Activated CD4-positive, alpha-beta T cell treated with anti-CD3 and anti-CD28 coated beads, Interleukin-2, amount 50 U/mL, for 48 hours (primary cell): Measurements from ENCODE around the gene GNS.
"Not testable (repeated sequence)": the region's sequence is repeated elsewhere in the genome, so short reads cannot be mapped to it uniquely, and the experiment has no call there.

ENCODE experiments used
- DNase-seq, 2 experiments: peaks; one replicate each; pipeline ENCODE4 v3.0.0-alpha.2; 2020

Gene GNS

DNA sequence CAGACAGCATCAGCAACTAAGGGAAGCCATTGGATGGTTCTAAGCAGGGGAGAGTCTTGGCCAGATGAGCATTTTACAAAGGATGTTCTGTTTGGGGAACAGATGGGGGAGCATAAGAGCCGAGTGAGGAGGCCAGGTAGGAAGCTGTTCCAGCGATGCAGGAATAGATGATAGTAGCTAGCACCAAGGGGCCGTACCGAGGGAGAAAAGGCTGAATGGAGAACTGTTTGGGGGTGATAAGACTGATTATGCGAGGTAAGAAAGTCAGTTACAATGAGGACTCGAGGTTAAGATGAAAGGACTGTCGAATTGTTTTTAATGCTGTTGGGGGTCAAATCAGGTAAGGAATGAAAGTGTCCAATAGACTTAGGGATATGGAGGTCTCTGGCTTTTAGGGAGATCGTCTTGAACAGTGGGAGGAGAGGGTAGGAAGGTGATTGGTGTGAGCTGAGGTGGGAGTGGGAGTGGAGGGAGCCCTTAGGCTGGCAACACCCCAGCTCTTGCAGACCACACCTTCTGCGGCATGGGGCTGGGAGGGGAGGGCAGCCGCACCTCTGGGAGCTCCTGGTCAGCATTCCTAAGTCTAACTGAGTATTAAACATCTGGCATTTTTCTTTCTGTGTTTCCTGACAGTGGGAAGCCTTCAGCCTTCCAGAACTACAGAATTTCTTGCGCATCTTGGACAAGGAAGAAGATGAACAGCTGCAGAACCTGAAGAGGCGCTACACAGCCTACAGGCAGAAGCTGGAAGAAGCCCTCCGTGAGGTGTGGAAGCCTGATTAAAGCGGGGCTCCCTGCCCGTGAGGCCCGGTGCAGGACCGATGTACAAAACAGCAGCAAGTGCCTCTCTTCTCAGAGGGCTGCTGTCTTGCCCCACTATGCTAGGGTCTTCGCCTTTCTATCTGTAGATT is 64.8 kb downstream of the GNS start:
- no peak for DNase-seq

DNA sequence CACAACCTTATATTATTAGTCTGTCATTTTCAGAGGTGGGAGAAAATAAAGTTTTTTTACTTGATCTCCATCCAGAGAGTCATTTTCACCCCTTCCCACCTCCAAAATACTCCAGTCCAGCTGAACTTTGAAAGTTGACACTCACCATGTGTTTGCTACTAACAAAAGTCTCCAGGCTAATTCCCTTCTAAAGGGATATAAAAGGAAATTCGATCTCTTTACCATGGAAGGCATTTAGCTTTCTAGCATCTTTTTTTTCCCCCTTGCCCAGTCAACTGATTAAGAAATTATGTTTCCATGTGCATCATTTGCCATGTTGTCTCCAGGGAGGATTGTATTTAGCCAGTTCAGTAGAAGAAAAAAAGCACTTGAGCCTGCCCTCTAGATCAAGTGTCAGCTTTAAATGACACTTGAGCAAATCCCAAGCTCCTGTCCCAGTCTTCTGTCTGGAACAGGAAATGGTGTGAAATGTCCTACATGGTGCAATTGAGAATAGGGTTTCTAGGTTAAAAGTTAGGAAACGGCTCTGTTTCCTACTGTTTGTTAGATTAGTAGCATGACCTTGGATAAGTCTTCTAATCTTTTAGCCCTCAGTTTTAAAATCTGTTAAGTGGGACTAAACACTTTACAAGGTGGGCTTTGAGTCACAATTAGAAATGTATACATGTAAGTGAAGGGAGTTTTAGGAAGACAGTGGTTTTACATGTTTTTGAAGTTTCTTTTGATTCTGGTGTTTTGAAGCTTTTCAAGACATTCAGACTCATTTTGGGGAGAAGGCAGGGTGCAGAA is 67.2 kb downstream of the GNS start:
- no peak for DNase-seq

DNA sequence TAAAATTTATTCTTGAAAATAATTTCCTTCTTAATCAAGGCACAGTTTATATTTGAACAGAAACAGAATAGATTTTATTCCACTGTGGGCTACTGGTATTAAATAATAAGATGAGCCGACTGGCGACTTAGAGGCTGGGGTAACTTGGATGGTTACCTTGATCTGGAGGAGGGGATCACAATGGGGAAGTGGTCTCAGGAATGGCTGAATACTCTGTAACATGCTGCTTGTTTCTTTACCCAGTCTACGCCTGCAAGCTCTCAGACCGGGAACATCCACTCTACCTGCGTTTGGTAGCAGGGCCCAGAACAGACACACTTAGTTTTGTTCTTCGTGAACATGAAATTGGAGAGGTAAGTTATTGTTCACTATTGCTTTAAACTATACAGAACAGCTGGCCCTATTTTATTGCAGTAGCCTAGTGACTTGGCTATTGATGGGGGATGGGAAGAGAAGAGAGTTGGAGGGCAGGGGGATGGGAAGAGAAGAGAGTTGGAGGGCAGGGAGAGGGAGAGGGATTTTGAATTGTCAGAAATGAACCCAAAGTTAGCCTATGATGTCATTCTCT is 67.9 kb downstream of the GNS start:
- DNase-seq = no peak

DNA sequence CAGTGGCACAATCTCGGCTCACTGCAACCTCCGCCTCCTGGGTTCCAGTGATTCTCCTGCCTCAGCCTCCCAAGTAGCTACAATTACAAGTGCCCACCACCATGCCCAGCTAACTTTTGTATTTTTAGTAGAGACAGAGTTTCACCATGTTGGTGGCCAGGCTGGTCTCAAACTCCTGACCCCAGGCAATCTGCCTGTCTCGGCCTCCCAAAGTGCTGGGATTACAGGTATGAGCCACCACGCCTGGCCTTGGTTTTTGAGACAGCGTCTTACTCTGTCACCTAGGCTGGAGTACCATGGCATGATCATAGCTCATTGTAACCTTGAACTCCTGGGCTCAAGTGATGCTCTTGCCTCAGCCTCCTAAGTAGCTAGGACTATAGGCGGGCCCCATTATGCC is 69.0 kb downstream of the GNS start:
- not testable (repeated sequence) for DNase-seq

DNA sequence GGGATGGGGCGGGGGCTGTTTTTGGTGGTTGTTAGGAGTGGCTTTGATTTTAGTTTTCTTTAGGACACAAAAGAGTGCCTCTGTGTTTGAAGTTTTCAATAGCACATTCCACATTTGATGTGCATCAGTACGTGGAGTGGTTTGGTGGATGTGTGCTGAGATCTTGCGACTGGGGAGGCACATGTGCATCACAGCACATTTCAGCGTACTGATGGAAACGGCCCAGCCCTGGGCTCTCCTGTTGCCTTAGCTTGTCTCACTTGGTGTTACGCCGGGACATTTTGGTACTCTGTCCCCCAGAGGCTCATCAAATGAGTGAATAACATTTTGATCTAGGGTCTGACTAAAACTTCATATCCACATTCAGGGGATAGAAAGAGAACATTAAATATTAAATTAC is 70.5 kb downstream of the GNS start:
- no peak for DNase-seq

DNA sequence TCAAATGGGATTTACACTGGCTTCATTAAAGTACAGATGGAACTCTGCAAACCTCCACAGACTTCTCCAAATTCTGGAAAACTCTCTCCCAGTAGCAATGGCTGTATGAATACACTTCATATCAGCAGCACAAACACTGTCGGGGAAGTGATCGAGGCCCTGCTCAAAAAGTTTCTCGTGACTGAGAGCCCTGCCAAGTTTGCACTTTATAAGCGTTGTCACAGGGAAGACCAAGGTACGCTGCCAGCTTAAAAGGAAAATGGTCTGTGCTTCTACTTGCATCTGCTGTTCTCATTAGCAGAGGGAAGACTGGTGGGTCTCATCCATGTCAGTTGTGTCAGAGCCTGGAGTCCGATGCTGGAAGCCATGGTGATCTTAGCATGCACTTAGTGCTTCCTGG is 71.0 kb downstream of the GNS start:
- no peak for DNase-seq

DNA sequence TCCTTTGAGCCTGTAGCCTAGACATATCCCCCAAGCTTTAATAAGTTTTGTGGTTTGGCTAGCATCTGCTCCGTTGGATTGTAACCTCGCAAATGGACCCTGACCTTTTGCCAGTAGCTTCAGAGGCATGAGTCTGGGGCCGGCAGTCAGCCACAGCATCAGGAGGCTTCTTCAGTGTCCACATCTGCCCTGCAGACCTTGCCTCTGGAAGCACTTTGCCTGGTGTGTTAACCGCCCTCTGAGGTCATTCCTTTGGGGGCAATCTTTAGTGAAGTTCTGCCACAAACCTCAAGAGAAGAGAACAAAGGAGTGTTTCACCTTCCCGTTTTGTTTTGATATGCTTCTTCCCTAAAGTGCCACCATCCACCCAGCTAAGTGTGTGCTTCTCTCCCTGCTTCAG is 71.4 kb downstream of the GNS start:
- no peak for DNase-seq

DNA sequence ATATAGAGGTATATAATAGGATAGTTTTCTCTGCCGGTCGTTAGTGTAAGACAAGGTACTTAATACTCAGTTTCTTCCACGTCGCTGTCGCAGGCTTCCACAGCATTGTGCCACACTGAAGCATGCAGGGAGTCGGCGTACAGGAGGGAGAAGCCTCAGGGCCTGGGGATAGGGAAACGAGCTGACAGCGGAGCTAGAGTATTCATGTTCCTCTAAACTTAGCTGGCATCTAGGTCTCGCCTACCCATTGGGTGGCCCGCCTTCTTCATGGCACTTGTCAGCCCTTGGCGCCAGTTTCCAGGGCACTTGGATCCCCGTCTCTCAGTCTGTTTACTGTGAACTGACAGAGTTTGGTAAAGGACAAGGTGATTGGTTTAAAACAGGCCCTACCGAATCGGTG is 73.6 kb downstream of the GNS start:
- no peak for DNase-seq

DNA sequence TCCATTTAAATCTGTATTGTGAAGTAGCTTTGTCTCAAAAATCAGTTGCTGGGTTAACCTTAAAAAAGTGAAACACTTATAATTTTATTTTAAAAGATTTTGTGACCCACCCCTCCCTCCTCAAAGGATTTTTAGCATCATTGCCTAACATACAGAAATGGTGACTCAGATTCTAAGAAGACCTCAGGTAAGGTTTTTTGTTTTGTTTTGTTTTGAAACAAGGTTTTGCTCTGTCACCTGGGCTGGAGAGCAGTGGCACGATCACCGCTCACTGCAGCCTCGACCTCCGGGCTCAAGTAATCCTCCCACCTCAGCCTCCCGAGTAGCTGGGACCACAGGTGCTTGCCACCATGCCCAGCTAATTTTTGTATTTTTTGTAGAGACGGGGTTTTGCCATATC is 74.2 kb downstream of the GNS start:
- DNase-seq = no peak

DNA sequence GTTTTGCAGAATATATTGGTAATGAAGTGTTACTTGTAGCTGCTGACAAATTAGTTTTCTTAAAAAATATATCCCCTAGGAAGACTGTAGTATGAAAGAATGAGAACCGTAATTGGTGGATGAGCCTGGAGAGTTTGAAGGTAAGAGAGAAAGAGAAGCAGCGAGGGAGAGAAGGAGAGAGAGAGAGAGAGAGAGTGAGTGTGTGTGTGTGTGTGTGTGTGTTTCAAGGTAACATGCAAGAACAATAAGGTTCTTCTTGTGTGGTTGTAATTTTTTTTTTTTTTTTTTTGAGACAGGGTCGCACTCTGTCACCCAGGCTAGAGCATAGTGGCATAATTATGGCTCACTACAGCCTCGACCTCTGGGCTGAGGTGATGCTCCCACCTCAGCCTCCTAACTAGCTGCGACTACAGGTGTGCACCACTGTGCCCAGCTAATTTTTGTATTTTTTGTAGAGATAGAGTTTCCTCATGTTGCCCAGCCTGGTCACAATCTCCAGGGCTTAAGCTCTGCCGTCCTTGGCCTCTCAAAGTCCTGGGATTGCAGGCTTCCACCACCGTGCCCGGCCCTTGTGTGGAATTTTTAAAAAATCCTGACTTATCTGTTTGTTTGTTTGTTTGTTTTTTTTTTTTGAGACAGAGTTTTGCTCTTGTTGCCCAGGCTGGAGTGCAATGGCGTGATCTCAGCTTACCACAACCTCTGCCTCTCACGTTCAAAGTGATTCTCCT is 75.2 kb downstream of the GNS start:
- DNase-seq = no peak

DNA sequence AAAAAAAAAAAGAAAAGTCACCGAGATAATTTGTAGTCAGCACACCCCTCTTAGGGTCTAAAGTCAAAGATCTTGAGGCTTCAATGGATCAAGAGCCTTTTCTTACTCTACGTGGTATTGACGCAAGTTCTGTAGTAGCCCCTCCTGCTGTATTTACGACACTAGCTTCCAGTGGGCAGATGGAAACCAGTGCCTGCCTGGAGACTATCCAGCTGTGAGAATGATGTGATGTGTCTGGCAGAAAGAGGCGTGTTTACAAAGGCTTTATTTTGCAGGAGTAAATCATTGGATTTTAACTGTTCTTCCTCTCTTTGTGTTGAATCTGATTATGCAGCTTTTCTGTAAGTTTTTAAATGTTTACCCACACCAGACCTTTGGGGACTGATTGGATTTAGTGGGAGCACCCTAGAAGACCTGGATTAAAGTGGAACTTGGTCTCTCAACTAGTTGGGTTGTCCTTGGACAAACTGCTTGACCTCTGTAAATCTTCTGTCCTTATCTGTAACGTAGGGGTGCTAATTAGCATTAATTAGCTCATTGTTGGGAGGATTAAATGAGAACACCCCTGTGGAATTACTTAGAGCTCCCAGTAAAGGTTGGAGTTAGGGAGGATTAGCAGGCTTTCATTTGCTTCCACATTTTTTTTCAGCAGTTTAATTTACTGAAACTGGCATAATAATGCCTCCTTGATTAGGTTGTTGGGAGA is 76.5 kb downstream of the GNS start:
- no peak for DNase-seq

DNA sequence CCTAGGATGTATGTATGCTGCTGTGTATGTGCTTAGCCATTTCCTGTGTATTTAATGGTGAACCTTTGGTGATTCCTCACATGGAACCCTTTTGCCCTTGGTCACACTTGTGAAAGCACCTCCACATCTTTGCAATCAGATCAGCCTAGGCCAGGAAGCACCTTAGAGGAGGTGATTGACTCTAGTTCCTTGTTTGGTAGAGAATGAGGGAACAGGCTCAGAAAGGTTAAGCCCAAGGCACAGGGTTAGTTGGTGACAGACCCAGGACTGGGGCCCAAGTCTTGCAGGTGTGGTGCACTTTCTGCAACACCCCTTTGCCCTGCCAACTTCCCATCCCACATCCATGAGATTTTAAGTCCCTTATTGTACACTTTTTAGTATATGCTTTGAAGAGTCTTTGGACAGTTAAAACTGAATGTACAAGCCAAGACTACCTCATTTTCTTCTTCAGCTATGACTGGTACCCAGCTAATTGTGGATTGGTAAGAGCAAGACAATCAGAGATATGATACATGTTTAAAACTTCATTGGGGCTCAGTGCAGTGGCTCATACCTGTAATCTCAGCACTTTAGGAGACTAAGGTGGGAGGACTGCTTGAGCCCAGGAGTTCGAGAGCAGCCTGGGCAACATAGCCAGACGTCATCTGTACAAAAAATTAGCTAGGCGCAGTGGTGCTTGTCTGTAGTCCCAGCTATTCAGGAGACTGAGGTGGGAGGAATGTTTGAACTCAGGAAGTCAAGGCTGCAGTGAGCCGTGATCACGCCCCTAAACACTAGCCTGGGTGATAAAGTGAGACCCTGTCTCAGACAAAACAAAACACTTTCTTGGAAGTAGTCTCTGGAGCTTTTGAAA is 77.8 kb downstream of the GNS start:
- no peak for DNase-seq

DNA sequence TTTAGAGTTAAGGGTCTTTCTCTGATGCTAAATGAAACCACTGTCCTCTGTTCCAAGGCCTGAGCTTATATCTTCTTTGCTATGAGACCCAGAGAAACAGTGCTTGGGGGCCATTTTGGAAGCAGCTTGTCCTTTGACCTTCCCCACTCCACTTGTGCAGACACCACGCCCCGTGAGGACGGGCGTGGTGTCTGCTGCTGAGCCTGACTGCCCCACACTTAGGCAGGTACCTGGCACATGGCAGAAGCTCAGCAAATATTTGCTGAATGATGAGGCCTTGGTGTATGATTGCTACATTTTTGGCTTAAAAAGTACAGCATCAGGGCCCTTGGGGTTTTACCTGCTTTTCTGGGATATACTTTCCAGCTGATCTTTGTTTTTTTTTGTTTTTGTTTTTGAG is 79.0 kb downstream of the GNS start:
- no peak for DNase-seq

DNA sequence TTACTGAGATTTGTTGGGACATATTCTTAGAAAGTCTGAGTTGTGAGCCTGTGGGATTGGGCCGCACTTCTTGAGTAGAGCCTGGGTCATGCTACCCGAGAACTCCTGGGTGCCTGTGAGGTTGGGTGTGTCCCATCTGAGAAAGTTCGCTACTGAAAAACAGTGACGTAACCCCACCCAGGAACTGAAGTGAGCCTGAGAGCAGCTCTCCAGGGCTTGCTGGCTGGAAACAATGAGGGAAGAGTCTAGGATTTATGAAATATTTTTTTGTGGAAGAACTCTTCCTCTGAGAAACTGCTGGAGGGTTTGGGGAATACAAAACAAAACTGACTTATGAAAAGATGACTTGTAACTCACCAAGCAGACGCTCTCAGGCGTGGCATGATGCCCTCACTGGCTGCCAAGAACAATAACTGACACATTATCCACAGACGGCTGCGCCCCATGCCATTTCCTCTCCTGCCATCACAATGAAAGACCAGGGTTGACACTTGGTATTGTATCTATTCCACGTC is 79.7 kb downstream of the GNS start:
- peak; percentile 52 to 66 for DNase-seq

DNA sequence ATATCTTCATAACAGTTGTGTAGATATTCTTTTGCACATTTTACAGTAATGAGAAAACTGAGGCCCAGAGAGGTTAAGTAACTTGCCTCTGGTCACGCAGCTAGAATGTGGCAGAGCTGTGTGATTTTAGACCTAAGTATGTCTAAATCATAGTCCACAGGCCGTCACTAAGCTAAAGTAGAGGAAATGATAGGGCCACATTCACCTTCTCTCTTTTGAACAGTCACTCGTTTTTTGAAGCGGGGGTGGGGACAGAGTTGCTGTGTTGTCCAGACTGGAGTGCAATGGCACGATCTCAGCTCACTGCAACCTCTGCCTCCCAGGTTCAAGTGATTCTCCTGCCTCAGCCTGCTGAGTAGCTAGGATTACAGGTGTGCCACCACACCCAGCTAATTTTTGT is 80.4 kb downstream of the GNS start:
- no peak for DNase-seq

DNA sequence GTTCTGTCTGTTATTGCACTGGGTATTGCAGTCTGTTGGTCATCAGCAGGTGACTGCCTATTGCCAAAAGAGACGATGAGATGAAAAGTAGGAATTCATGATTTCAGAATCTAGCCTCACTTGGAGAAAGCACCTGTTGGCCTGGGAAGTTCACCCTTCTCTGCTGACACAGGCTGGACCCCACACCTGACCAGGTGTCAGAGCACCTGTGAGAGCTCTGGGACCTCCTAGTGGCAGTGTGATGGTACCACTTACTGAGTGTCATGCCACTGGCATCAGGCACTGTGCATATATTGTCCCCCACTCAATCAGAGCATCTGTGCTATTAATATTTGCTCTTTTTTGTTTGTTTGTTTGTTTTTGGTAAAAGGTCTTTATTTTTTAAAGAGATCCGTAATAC is 81.0 kb downstream of the GNS start:
- DNase-seq = no peak

DNA sequence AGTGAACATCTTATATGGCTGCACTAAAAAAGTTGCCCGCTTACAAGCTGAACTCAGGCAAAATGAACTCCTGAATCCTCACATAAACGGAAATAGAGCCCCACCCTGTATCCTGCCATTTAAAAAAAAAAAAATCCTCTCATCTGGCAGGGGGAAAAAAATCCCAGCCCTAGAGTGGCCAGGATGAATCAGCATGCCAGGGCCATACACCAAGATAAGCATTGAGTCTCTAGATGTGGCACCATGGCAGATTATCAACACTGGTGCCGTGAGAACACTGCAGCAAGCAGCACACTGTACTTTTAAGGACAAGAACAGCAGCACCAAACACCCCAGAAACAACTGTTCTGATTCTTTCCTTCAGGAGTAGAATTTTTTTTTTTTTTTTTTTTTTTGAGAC is 83.4 kb downstream of the GNS start:
- no peak for DNase-seq

DNA sequence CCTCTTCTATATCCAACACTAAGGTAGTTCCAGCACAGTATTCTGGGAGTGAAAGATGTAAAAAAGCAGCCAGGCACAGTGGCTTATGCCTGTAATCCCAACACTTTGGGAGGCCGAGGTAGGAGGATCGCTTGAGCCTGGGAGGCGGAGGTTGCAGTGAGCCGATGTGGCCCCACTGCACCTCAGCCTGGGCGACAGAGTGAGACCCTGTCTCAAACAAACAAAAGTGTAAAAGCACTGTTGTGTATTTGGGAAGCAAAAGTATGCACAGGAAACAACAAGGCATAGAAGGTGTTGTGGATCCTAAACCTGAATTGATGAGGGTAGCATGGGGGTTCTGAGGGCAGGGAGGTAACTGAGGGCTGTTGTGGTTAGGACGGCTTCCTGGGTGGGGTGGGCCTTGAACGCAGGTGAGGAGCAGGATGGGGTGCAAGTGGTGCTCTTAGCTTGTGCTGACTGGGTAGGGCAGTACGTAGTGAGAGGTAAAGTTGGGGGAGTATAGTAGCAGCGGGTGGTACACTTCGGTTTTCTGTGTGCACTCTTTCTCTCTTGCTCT is 84.8 kb downstream of the GNS start:
- no peak for DNase-seq

DNA sequence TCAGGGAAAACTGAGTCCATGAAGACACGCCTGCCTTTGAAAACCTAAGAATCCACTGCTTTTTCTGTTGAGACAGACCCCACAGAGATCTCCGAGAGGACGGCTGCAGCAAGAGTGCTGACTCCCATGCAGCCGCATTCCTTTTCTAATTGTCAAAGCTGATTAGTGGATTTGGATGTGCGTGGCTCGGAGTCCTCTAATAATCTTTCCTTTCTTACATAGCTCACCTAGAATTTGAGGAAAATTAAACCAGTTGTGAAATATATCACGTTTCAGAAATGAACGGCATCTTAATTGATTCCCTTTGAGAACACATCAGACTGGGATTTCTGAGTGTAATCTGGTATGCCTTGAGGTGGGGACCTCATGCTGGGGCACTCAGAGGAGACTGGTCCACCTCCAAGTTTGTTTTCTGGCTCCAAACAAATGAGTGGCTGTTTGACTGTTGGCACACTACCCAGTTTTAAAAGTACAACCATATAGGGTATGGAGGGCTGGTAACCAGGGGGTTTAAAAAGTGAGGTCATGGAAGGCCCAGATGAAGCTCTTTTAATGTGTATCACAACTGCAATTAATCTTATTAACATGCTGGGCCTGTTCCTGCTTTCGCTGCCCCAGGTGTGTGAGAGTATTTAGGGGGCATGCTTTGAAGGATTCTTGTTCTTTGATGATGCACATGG is 85.6 kb downstream of the GNS start:
- no peak for DNase-seq

DNA sequence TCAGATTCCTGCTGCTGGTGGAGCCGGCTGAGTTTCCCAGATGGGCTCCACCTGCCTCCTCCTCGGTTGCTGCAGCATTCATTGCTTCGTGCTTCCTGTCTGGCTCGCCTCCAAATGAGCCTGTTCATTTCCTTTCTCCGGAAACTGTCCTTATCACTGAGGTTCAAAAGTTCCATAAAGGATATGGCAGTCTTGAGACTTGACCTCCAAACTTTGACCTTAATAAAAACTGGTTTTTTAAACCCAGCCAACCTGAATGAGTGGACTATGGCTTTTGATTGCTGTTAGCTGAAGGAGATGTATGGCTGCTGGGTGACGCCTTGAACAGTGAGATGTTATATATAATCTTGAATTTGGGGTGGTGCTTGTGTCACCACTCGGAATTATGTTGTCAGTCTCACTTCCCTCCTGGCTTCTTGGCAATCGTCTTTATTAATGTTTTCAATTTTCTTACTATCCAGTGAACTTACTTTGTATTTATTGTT is 86.2 kb downstream of the GNS start:
- DNase-seq = peak in 1 of 2 experiments; percentile 57
